ENCODE measurements around the gene DEFB121. TPM values are rescaled to one million over a fixed set of nuclear protein-coding genes. Genes with fewer than 3 reads are reported as not detected.

The DEFB121 gene
- total and polyA plus RNA-seq, 2 of the 8 experiments (the other 6 are each of a cell fraction or from before 2014, with no cell fraction given), result not detected

- FAIRE-seq, result no peak
- Histone ChIP-seq H3K23me2 (ENCODE audit: low read depth, low read length) (no peaks in the 10 kb centered on the region), H3K36me3 (ENCODE audit: control insufficient read depth in 2 of 4, insufficient read depth in 4 of 4, low read length in 3 of 4) (no peaks in the 10 kb centered on the region), H3K4me2 (ENCODE audit: insufficient read depth in 1 of 2, low read depth in 2 of 2, low read length in 2 of 2) (no peak overlapping the region), H3K56ac (replicated peaks; ENCODE audit: insufficient read length, low read depth, low read length) (no peak overlapping the region), H4K20me1 (replicated peaks in 1 of 2; ENCODE audit: control insufficient read depth in 1 of 2, insufficient read depth in 2 of 2, low read length in 2 of 2) (no peaks in the 10 kb centered on the region), H3K4me1 (replicated peaks in 1 of 4; ENCODE audit: control insufficient read depth in 3 of 4, insufficient read depth in 4 of 4, low read length in 3 of 4) (no peaks in the 10 kb centered on the region), H2BK120ac (replicated peaks; ENCODE audit: low read depth, low read length) (no peak overlapping the region), H4K91ac (replicated peaks; ENCODE audit: insufficient read length, low read length) (no peak overlapping the region), H3K14ac (ENCODE audit: insufficient read length) (no peak overlapping the region), H3K18ac (ENCODE audit: extremely low read depth, low read length) (no peak overlapping the region), H4K5ac (ENCODE audit: insufficient read length, low read depth, low read length) (no peak overlapping the region), H2BK5ac (ENCODE audit: low read depth, low read length) (no peak overlapping the region), H4K8ac (ENCODE audit: extremely low read depth, insufficient read depth, low read length) (no peak overlapping the region), H3K79me1 (ENCODE audit: low read depth, low read length) (no peaks in the 10 kb centered on the region), H2AFZ (ENCODE audit: low read length) (no peak overlapping the region), H3K23ac (ENCODE audit: insufficient read length) (no peak overlapping the region), H3K27me3 (replicated peaks in 1 of 4; ENCODE audit: control insufficient read depth in 3 of 4, extremely low read depth in 1 of 4, insufficient read depth in 3 of 4, low read length in 3 of 4) (no peaks in the 10 kb centered on the region), H3K4ac (replicated peaks; ENCODE audit: insufficient read length, low read depth, low read length) (no peak overlapping the region), H3K79me2 (ENCODE audit: control insufficient read depth in 1 of 2, insufficient read depth in 2 of 2, low read length in 2 of 2) (no peaks in the 10 kb centered on the region), H2BK20ac (ENCODE audit: low read length) (no peak overlapping the region), H2BK15ac (ENCODE audit: low read length) (no peak overlapping the region), H3K9ac (replicated peaks in 1 of 4; ENCODE audit: extremely low read depth in 1 of 4, low read depth in 3 of 4, low read length in 3 of 4) (no peak overlapping the region), H3K27ac (ENCODE audit: low read depth, low read length) (no peak overlapping the region), H3K9me3 (ENCODE audit: insufficient read depth in 2 of 2, low read depth in 1 of 2, low read length in 1 of 2) (peaks cover 50 to 81% of the 10 kb centered on the region in 2 experiments), H2BK12ac (ENCODE audit: low read depth, low read length) (no peak overlapping the region), H2AK5ac (ENCODE audit: low read depth, low read length) (no peak overlapping the region), H3K4me3 (ENCODE audit: extremely low read depth in 1 of 4, insufficient read depth in 2 of 4, low read depth in 3 of 4, low read length in 4 of 4) (no peak overlapping the region)
- TF ChIP-seq NANOG (IDR thresholded peaks at IDR 0.05; ENCODE audit: insufficient read depth, low read depth, low read length, poor library complexity, severe bottlenecking), result no peak
- no peak for TF ChIP-seq SIX5 (IDR thresholded peaks at IDR 0.05; ENCODE audit: low read depth, low read length)
- no peak for TF ChIP-seq CTBP2 (IDR thresholded peaks at IDR 0.05; ENCODE audit: borderline replicate concordance, insufficient read depth, insufficient read length, low read length)
- no peak for TF ChIP-seq POLR2A (IDR thresholded peaks at IDR 0.05; ENCODE audit: control extremely low read depth in 1 of 2, low read depth in 2 of 2, low read length in 2 of 2)
- TF ChIP-seq RNF2 (IDR thresholded peaks at IDR 0.05; ENCODE audit: borderline replicate concordance, low read depth, low read length, missing control alignments, poor library complexity, severe bottlenecking), result no peak
- no peak for TF ChIP-seq ATF3 (IDR thresholded peaks at IDR 0.05; ENCODE audit: insufficient read depth, low read depth, low read length)
- TF ChIP-seq JUN (IDR thresholded peaks at IDR 0.05; ENCODE audit: low read depth, low read length), result no peak
- no peak for TF ChIP-seq NRF1 (IDR thresholded peaks at IDR 0.05; ENCODE audit: low read depth, low read length)
- TF ChIP-seq KDM4A (IDR thresholded peaks at IDR 0.05; ENCODE audit: low read depth, low read length, severe bottlenecking), result no peak
- TF ChIP-seq BACH1 (IDR thresholded peaks at IDR 0.05; ENCODE audit: low read length), result no peak
- TF ChIP-seq GABPA (IDR thresholded peaks at IDR 0.05; ENCODE audit: borderline replicate concordance, insufficient read depth, low read length), result no peak
- TF ChIP-seq, protein P1, sequence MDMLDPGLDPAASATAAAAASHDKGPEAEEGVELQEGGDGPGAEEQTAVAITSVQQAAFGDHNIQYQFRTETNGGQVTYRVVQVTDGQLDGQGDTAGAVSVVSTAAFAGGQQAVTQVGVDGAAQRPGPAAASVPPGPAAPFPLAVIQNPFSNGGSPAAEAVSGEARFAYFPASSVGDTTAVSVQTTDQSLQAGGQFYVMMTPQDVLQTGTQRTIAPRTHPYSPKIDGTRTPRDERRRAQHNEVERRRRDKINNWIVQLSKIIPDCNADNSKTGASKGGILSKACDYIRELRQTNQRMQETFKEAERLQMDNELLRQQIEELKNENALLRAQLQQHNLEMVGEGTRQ (IDR thresholded peaks at IDR 0.05; ENCODE audit: low read length), result no peak
- CTCF ChIA-PET (ENCODE audit: partially characterized antibody), result no interaction called here
- no peak for DNase-seq (ENCODE audit: low read depth in 1 of 2, low spot score in 2 of 2)
- 76% methylated on average over 4 of the region's 4 CpGs; no CpG with 5 or more reads in 1 of the 2 experiments for WGBS, 2 experiments (ENCODE audit: extremely low coverage in 1 of 2, insufficient coverage in 1 of 2, insufficient read length in 1 of 2, insufficient replicate concordance in 2 of 2, low coverage in 1 of 2, low lambda C conversion rate in 2 of 2, missing lambda C conversion rate in 1 of 2)
- POLR2A ChIA-PET (ENCODE audit: partially characterized antibody), result no interaction called here
Measured at GRCh38 chr20:31363295-31363694, 42.7 kb downstream of the DEFB121 start.
